DMS53 (cell line): Measurements from ENCODE around the gene C4orf36.

Experiments used
- DNase-seq: peaks from one replicate; lab custom pipeline; 2025; lab: John Stamatoyannopoulos, UW

The C4orf36 gene

DNA sequence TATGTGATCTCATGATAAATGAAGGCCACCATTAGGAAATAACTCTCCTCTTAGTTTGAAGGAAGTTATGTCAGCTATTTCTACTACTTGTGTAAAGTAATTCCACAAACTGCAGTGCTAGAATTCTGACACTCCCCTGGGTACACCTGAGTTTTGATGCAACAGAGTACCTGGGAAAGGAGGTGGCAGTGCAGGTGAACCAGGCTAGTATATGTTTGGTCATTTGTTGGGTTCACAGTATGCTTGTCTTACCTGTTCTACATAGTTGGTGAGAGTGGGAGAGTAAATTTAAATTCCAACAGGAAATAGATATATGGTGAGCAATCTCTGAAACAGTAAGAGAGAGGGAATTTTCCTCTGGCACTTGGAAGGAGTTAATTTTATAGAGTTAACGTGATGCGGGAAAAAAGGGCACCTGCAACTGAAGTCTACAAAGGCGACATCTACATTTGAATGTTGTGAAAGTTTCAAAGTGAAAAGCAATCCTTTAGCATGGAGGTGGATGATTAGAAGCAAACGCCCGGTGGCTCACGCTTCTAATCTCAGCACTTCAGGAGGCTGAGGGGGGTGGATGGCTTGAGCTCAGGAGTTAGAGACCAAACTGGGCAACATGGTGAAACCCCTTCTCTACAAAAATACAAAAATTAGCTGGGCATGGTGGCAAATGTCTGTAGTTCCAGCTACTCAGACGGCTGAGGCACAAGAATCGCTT is 34.7 kb downstream of the C4orf36 start:
- DNase-seq: no peak

DNA sequence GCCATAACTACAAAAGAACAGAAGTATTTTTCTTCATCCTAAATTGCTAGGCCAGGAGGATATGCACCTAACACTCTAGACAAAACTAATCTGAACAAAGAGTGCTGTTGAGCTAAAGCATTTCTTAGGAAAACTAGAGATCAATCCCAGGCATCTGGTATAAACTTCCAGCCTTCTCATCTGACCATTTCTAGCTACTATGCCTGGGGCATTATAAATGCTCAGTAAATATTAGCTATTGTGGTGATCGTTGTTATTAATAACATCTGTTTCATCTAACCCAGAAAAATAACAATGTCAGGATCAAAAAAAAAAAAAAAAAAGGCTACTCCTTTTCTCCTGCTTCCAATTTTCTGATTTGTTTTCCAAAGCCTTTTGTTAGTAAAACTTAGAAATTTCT is 35.3 kb downstream of the C4orf36 start:
- no peak for DNase-seq

DNA sequence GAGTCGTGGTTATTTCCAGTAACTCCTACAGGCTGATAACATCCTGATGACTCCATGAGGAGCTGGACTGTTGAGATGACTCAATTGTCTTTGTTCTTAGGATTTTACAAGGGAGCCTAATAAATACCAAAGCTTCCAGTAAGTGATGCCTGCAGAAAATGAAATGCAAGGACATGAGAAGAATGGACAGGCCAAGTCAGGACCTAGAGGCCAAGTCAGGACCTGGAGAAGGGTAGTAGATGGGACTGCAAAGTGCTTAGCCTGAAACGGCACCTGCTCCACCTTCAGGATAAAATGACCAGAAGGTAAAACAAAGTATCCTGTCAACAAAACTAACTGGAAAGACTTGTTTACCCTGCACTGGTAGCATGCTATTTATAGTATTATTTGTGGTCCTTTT is 36.6 kb downstream of the C4orf36 start:
- peak; percentile 83 for DNase-seq

DNA sequence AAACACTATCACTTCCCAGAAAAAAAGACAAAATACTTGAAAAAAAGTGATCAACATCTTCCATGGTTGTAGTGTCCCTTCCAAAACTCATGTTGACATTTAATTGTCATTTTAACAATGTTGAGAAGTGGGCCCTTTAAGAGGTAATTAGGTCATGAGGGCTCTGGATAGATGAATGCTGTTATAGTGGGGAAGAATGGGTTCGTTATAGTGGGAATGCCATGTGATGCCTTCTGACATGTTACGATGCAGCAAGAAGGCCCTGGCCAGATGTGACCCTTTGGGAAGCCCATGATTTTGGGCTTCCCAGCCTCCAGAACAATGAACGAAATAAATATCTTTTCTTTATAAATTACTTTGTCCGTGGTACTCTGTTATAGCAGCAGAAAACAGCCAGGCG is 39.0 kb downstream of the C4orf36 start:
- DNase-seq: no peak

DNA sequence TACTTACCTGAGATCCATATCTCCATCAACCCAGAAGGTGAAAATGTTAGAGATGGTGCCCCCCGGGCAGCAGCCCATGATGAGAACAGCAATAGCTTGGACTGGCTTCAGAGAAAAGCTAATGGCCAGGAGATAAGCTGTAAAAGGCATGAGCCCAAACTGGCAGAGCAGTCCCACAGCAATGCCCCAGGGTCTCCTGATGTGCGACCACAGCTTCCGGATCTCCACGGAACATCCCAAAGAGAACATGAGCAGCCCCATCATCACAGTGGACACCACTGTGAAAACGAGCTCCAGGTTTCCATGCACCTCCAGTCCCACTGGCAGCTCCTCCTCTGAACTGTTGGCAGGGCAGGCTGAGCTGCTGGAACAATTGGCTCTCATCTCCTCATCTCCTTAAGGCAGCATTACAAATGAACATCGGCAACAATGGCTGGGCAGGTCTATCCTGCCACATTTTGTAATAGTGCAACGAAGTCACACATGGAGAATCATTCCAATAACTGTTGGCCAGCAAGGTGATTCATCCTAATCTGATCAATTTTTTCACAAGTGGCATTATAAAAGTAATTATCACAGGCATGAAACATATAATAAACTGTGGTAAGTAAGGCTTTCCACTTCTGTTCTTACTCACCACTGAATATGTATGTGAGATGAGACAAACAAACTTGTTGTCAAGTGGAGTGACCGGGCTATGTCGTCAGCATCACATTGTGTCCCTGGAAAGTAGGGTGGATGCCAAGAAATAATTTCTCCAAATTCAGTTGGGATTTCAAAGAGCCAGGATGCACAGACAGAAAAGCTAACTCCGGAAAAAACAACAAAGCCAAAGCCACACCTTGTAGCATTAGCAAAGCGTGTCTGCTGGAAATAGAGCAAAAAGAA is 43.2 kb downstream of the C4orf36 start, which contains the start of gene SLC10A6:
TSS of gene SLC10A6 (minus strand) at position 653 of the 888 bp plus-strand sequence. CDS start at position 384, 269 bp downstream.
- no peak for DNase-seq

DNA sequence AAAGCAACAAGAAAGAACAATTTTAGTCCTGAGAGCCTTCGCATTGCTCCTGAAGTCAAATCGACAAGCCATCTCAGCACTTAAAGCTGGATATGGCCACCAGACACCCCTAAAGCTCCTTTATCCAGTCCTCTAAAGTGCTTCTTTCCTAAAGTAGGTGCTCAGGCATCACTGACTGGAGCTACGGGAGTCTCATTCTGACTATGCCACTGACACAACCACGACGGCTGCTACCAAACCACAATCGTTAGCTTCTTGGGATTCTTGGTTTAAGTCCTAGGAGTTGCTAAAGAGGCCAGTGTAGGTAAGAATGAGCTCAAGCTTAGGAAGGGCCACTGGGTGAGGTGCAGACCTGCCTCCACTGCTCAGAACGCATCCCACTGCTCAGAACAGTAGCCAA is 44.1 kb downstream of the C4orf36 start:
- DNase-seq: no peak

DNA sequence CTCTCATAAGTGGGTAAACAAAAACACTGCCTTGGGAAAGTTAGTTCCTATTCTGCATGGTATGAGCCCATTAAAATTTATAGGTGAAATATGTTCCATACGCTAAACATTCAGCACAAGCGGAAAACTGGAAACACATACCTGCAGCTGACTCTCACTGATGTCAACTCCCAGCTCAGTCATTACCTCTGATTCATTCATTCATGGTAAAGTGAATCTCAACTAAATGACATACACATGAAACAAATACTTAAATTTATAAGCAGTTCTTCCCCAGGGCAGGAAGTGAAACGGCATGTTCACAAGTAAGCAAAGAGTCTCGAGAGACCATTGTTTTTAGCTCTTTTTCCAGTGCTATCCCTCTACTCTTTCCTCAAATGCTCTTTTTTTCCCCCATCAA is 44.7 kb downstream of the C4orf36 start:
- DNase-seq: no peak

DNA sequence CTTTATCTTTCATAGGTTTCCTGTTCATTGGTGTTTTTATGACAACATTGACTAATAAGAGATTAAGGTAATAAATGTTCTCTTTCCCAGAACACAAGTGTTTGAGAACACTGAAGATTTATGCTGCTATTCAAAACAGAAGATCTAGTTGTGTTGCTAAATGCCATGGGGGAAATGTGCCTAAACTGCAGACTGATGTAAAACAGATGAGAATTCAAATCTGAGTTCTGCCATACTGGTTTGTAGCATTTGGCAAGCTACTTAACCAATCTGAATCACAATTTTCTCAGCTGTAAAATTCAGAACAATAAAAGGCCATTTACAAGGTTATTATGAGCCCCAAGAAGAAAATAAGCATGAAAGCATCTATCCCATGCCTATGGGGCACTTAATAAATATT is 45.3 kb downstream of the C4orf36 start:
- DNase-seq: no peak

DNA sequence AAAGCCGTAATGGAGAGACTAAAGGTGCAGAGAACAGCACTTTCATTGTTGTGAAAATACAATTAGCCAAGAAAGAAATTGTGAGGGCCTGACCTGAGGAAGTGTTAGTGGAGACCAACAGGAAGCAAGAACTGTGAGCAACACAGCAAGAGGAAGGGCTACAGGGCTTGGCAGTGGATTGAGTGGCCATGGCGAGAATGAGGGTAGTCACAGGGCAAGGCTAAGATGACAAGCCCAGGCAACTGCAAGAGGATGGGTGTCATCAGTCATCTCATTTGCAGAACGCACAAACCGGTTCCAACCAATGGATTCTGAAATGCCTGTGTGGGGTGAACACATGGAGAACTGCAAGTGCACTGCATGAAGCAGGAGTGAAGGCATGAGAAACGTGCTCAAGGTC is 46.6 kb downstream of the C4orf36 start:
- no peak for DNase-seq

DNA sequence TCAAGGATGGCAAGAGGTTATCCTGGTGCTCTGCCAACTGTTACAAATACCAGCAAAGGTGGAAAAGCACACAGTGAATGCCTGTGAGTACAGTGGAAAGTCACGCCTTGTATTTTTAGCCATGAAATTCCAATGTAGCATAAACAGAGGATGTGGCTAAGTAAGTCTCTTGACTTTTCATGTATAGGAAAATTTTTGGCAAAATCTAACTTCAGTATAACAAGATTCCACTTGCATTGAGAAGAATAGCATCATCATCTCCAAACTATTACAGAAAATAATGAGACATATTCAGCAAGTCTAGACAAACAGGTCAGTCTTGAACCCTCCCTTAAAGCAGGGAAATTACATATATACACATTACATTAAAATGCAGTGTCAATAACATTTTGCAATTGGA is 50.9 kb downstream of the C4orf36 start:
- DNase-seq: no peak

DNA sequence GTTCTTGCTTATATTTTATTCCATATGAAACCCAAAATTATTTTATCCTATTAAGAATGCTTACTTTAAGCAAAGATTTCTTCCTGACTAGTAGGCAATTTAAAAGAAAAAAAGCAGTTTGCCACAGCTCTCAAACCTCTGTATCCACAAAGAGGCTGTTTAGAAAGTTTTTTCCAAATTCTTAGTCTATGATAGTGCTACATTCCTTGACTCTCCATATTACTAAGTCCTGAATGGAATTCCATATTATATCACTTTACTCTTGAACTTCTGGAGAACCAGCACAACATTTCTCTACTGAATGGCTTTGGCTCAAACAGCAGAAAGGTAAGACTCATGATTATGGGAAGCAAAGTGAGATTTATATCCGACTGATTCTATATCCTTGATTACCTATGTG is 51.4 kb downstream of the C4orf36 start:
- DNase-seq: no peak

DNA sequence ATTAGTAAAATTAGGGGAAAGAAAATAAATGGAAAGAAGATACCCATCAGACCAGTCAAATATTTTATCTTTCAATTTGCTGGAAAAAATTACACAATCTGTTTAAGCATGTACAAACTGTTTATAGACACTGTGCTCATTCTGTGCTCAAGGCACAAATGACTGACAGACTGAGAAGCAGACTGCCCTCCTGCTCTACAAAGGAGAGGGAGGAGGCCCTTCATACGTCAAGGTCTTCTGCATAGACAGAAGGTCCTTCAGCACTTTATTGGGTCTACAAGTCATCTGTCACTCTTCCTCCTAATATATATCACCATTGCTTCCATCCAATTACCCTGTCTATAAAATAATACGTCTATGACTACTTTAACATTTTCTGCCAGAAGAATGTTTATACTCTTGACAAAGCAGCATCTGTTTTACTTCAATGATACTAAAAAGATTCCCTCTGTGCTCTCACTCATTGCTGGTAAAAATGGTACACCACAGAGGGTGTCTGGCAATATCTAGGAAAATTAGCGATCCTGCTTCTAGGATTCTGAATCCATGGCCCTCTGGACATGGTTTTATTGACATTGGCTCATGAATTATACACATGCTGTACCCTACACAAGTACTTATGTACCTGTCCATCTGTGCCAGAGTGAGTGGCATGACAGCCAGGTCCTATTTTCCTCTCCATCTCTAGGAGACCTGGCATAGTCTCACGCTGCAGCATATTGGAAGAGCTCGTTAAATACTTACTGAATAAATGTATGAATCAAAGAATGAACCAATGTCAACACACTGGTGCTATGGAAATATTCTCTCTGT is 54.3 kb downstream of the C4orf36 start:
- DNase-seq: no peak

DNA sequence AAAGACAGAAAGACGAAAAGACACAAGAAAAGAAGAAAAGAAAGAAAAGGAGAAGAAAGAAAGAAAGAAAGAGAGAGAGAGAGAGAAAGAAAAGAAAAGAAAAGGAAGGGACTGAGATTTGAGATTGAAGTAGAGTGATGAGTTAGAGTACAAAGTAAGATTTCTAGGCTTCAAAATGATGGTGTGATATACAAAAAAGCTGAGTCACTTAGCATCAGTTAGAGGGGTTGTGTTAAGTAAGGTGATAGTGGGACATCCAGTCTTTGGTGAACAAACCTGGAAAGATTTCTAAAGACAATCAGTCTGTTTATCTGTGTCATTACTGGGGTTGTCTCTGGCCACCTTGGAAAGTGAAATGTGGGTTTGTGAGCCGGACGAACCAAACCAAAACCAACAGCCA is 56.5 kb downstream of the C4orf36 start:
- DNase-seq: no peak

DNA sequence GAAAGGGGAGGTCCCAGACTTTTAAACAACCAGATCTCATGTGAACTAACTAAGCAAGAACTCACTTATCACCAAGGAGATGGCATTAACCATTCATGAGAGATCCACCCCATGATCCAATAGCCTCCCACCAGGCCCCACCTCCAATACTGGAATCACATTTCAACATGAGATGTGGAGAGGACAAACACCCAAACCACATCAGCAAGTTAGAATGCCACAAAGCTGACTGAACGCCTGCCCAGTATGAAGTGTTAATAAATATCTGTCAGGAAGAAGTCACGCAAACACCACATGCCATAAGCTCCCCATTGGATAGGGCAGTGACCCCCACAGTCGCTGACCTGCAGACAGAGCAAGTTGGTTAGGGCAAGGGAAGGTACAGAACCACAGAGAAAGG is 57.3 kb downstream of the C4orf36 start:
- no peak for DNase-seq

DNA sequence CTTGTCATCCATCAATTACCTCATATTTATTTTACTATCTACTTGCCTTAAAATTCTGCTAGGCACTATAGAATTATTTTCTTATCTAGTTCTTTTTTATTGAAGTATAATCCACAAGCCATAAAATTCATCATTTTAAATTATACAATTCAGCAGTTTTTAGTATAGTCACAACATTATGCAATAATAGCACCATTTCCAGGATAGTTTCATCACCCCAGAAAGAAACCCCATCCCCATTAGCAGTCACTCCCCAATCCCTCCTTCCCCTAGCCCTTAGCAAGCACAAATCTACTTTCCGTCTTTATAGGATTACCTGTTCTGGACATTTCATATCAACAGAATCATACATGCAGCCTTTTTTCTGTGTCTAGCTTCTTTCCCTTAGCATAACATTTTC is 58.6 kb downstream of the C4orf36 start:
- no peak for DNase-seq

DNA sequence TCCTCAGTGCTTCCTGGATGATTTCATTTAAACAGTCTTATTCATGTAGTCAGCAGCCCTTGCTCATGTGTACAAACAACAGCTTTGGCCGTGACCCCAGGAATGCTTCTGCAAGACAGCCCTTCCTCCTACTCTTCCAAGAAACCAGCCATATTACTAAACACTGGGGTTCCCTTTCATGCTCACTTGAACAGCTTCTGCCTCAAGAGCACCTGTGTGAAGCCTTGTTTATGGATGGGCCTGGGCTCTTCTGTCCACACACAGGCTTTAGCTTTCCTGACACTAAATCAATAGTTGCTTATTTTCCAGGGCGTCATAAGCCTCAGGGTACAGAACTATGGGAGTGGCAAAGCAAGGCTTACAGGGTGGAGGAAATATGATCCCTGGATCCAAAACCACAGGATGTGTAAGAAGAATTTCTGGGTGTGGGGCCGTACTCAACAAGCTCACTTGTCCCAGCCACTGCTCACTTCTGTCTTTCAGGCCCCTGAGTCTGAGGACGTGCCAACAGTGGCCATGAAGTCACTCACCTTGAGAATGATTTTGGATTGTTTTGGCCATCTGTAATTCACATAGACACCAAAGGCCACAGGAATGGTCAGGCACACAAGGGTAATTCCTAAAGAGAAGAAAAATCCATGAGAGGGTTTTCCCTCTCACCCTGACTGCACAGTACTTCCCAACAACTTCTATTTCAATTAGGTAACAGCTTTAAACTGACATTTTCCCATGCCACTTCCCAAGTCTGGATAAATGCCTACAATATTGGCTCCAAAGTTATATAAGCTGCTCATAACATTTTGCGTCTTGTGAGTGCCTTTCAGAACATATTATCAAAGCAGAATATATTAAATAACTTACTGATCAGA is 60.7 kb downstream of the C4orf36 start:
- DNase-seq: peak; percentile 47
